NCI-H2107 treated with DMSO at 0.1 percent for 48 hours (cell line): ENCODE results near the gene ELMO1.

Source experiments
- DNase-seq: peaks from one replicate; lab custom pipeline; 2025; ENCODE audit not compliant: unreplicated experiment; lab: John Stamatoyannopoulos, UW

ELMO1 gene

GRCh38 chr7:37410305-37411229, 38.1 kb downstream of the ELMO1 start:
- DNase-seq, result no peak

DNA sequence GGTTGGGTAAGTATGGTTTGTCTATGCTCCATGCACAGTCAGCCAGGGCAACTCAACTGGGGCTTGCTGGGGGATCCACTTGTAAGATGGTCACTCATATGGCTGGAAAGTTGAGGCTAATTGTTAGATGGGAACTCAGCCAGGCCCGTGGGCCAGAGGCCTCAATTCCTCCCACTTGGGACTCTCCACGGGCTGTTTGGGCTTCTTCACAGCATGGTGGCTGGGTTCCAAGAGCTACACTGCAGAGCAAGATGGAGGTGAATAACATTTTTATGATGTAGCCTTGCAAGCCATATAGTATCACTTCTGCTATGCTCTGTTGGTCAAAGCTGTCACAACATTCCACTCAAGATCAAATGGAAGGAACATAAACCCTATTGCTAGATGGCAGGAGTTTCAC, 39.2 kb downstream of the ELMO1 start:
- no peak for DNase-seq

GRCh38 chr7:37408291-37409228, 40.1 kb downstream of the ELMO1 start:
- no peak for DNase-seq

DNA sequence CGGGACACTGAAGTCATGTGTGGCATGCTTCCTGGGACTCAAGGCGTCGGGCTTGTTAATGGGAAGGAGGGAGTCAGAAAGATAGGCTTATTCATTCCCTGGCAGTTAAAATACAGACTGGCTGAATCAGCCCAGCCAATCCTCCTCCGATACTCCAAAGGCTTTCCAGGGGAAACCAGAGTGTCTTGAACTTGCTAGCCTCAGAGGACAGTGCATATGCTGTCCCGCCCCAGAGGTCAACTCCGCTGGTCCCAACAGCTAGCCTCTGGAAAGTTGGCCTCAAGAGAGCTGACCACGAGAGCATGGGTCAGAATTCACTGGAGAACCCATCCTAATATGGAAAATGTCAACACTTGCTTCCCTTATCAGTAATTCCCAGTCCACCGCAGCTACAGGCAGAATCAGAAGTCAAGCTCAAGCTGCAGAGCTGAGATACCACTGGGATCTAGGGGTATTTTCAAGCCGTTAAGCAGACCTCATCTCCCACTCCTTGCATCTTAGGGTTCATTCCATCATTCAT, 43.0 kb downstream of the ELMO1 start:
- DNase-seq, result no peak

DNA sequence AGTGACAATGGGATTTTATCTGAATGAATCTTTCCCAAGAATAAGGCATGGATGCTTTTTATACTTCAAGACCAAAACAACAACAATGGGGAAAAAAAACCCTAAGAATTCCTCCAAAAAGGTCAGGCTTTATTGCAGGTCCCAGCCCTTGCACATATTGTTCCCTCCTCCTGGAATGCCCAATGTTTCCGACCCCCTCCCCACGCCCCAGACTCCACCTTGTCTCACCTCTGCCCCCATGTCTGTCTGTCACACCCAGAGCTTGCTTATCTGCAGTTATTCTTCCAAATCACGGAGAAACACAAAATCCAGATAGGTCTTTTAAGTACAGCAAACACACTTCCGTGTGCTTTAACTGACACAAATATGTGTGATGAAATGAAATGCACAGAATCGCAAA, 43.5 kb downstream of the ELMO1 start:
- DNase-seq, result no peak

- no peak for DNase-seq
Observed at GRCh38 chr7:37399876-37400421, 48.7 kb downstream of the ELMO1 start.

DNA sequence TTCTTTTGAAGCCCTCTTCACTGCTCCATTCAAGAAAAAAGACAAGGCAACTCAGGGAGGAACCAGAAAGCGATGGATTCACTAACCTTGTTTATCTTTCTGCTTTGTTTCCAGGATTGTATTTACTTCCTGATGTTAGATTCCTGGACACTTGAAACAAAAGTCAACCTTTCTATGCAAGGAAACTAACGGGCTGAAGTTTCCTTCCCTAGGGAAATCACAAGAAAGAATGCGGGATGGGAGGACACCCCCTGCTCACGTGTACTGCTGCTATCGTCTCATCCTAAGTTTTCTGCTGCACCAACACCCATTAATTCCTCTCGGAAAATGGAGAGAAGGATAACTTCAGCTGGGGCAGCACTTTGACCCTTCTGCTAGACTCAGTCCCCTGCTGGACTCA, 50.3 kb downstream of the ELMO1 start:
- DNase-seq, result no peak

DNA sequence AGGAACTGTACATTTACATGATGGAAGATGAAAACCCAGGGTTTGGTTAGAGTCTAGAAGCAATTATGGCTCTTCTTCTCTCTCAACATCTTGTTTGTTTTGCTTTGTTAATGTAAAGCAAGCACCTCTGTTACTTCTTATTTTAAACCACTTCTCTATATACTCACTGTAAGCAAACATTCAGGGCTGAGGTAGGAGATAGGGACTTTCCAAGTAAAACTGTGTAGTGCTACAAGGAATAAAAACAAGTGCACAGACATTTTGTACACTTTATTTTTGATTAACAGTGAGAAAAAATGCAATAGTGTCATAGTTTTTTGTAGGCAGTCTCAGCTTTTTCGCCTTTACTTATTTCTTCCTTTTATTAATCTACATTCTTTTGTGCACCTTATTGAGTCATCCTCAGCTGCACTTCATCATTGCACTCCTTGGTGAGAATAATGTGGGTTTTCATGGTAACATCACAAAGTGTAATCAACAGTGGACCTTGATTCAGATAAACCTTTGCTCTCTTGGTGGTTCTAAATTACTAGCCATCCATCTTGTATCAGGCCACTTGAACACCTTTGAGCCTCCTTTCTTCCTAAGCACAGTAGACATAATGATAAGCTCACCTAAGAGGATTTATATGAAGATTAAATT, 52.9 kb downstream of the ELMO1 start:
- DNase-seq, result no peak

DNA sequence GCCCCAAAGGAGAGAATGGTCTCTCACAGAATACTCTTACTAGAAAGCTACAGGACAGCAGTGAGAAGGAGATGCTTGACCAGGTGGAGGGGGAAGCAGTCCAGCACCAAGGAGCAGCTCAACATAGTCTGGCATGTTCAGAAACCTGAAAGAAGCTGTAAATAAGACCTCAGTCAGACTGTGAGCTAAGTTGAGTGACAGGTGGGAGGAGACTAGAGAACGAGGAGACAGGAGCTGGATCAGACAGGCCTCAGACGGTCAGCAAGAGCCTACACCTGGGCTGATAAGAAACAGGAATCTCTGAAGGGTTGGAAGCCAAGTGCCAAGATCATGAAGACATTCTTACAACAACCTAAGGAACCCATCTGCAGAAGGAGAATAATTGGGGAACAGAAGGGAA, 54.5 kb downstream of the ELMO1 start:
- no peak for DNase-seq

DNA sequence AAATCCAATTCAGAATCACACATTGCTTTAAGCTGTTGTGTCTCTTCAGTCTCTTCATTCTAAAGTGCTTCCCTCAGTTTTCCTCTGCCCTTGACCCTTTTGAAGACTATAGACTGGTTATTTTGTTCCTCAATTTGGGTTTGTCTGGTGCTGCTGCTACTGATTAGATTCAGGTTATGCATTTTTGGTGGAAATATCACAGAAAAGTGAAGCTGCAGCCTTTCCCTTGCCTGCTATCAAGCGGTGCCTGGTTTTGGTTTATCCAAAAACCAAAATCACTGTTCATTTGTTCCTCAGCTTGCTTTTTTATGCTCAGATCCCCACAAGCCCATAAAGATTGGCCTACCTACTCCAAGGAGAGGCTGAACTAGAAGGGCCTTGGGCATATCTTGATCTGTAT, 55.2 kb downstream of the ELMO1 start:
- DNase-seq, result no peak

DNA sequence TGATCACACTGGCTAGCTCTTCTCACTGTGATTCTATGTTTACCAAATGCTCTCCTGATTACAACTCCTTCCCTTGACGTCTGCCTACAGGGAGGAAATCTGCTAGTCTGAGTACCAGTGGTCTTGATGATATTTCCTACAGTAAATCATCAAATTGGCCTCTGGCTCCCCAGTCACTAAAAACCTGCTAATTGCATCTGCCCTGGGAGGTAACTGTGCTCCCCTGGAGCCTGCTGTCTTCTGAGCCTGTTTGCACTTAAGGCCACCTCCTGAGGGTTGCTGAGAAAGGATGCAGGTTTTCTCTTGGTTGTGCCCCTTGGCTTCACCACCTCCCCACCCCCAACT, 56.0 kb downstream of the ELMO1 start:
- DNase-seq, result no peak

DNA sequence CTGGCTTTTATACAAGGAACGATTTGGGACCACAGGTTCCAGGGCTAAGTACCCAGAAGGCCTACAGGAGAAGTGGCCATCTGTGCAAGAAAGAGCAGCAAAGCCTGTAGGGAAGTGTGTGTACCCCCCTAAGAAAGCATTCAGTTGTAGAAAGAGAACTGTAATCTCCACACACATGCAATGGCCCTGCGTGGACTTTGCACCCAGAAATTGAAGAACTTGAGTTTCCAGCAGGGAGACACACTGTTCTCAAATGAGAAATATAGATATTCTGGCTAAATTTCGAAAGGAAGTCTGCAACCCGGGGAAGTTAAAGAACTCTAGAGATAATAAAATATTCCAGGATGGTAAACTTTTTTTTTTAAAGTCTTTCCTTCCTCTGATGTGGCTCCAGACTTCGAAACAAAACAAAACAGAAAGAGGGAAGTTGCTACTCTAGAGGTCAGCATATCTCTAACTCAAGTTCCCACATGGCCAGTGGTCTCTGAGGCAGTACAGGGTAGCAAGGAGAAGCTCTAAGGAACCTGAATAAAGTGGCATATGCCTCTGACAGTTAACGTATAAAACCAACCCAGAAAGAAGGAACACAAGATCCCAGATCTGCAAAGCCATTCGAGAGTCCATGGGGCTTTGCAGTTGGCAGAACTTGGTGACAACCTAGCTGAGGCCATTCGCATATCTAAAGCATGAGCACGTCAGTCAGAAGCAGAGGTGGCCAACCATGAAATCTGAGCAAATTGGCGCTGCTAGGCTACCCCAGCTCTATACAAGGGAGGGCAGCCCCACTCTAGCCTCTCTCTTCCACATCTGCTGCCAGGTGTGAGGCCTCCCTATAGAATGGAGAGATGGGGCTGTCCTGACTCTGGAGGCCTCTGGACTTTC, 56.6 kb downstream of the ELMO1 start:
- DNase-seq, result no peak

DNA sequence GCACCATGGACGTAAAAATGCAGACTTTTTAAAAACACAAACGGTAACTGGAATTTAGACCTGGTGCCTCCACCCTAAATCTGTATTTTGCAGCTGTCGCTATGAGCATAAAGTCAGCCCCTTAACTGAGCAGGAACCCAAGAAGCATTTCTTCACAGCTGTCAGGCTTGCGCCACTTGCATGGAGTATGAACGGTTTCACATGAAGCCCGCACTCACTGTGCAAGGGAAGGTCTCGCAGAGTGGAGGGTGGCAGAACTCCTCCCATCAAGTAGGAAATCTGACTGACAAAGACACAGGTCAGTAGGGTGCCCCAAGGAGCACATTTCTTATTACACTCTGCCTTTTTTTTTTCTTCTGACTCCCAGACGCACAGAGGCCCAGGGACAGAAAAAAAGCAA, 58.5 kb downstream of the ELMO1 start:
- DNase-seq, result no peak

DNA sequence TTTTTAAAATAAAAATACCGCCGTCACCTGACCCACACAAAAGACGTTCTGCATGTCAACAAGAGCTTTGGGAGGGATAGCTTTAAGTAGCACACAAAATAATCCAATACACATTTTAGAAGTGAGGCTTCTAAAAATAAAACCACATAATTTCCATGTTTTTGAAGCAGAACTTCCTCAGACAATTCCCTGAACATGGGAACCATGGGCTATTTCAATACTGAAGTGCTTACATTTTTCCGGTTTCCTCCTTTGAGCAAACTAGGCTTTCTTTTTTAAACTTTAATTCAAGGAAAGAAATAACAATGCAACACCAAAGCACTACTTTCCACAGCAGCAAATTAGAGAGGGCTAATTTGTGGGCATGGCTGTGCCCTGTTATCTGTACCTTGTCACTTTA, 59.9 kb downstream of the ELMO1 start:
- DNase-seq, result no peak

DNA sequence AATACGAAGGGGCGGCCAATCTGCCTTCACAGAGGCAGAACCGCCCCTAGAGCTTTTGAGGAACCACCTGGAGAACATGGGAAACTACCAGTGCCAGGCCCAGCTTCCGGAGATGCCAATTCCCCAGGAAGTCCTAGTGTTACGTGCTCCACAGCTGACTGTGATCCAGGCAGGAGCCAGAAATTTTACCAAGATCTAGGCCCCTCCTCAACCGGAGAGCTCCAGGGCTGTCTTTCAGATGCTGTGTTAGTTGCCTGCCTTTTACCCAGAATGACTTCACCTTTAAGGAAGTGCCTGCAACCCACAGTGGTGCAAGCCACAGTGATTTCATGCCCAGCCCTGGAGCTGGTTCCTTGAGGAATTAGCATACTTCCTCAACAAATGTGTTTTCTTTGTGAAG, 62.9 kb downstream of the ELMO1 start:
- no peak for DNase-seq

DNA sequence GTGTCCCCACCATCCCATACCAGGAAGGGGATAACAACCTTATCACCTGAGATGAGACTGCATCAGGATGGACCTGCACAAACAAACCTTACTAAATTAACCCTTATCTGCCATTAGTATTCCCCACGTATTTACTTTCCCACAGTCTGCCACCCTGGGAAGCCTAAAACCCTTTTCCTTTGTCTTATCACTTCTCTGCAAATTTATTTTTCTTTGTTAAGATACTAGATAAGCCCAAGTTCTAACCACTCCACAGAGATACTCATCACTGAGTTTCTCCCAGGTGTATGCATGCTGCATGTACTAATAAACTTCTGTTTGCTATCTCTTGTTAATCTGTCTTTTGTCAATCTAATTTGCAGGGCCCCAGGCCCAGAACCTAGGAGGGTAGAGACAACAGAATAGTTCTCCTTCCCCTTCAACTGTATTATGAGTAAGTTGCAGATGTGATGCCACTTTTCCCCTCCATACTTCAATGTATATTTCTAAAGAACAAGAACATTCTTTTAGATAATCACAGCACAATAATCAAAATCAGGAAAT, 66.0 kb downstream of the ELMO1 start:
- no peak for DNase-seq

- DNase-seq, result no peak
Observed at GRCh38 chr7:37380831-37381230, 67.8 kb downstream of the ELMO1 start.

GRCh38 chr7:37379546-37380277, 69.0 kb downstream of the ELMO1 start:
- DNase-seq, result no peak

DNA sequence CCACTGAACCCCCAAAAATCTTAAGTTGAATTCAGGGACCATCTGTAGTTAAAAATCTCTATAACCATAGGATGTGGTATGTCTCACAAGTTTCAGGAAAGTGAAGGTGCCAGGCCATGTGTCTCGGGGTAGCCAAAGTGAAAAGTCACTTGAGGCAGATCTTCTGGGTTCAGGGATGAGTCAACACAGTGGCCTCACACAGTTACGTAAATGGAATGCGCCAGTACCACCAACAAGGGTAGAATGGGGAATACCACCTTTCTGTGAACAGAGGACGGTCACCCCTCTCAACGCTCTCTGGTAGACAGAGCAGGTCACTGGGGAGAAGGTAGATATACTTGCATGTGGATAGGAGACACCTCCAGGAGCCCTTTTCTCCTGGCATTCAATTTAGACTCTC, 71.4 kb downstream of the ELMO1 start:
- DNase-seq, result no peak
